GM18511 (cell line): ENCODE results near the gene NR3C2.

Experiments
- ATAC-seq: cut with Tn5 transposase; IDR thresholded peaks from one replicate; pipeline ENCODE4 v1.9.1; 2021; ENCODE audit warnings: mild to moderate bottlenecking, moderate library complexity; ENCODE audit not compliant: unreplicated experiment

The NR3C2 gene

GRCh38 chr4:148118179-148118578 is 324.0 kb downstream of the NR3C2 start:
- ATAC-seq: no peak

- no peak for ATAC-seq
These were observed 325.2 kb downstream of the NR3C2 start for GRCh38 chr4:148116969-148117368.

GRCh38 chr4:148116264-148116663 is 325.9 kb downstream of the NR3C2 start:
- no peak for ATAC-seq

- ATAC-seq: no peak
These were observed 327.8 kb downstream of the NR3C2 start for GRCh38 chr4:148114436-148114835.

GRCh38 chr4:148112231-148112982 is 329.8 kb downstream of the NR3C2 start:
- ATAC-seq: no peak

GRCh38 chr4:148110169-148110568 is 332.0 kb downstream of the NR3C2 start:
- no peak for ATAC-seq

GRCh38 chr4:148109216-148109615 is 333.0 kb downstream of the NR3C2 start:
- no peak for ATAC-seq

GRCh38 chr4:148108766-148109165 is 333.4 kb downstream of the NR3C2 start:
- ATAC-seq: no peak

GRCh38 chr4:148103597-148104355 is 338.4 kb downstream of the NR3C2 start:
- no peak for ATAC-seq

GRCh38 chr4:148101790-148102189 is 340.4 kb downstream of the NR3C2 start:
- ATAC-seq: no peak

- no peak for ATAC-seq
These were observed 341.0 kb downstream of the NR3C2 start for GRCh38 chr4:148101235-148101634.

- no peak for ATAC-seq
These were observed 344.4 kb downstream of the NR3C2 start for GRCh38 chr4:148097801-148098200.

- ATAC-seq: no peak
These were observed 346.8 kb downstream of the NR3C2 start for GRCh38 chr4:148095346-148095923.

- no peak for ATAC-seq
These were observed 348.1 kb downstream of the NR3C2 start for GRCh38 chr4:148094149-148094548.

- ATAC-seq: no peak
These were observed 349.1 kb downstream of the NR3C2 start for GRCh38 chr4:148093065-148093464.

GRCh38 chr4:148092316-148093014 is 349.7 kb downstream of the NR3C2 start:
- no peak for ATAC-seq

GRCh38 chr4:148091896-148092295 is 350.3 kb downstream of the NR3C2 start:
- no peak for ATAC-seq

- no peak for ATAC-seq
These were observed 351.4 kb downstream of the NR3C2 start for GRCh38 chr4:148090503-148091476.

- no peak for ATAC-seq
These were observed 352.2 kb downstream of the NR3C2 start for GRCh38 chr4:148090029-148090428.

GRCh38 chr4:148089624-148090023 is 352.6 kb downstream of the NR3C2 start:
- ATAC-seq: no peak
